Breast epithelium (tissue), 4 donors: ENCODE results near the gene PLEKHG4B. TPM values are rescaled to one million over a fixed set of nuclear protein-coding genes. Genes with fewer than 3 reads are reported as not detected.
"Not testable (repeated sequence)": the region's sequence is repeated elsewhere in the genome, so short reads cannot be mapped to it uniquely, and the experiment has no call there.

Experiments used
- DNase-seq, 2 donors: peaks; one replicate each; pipeline ENCODE4 v3.0.0-alpha.2; 2019; ENCODE audit warnings: low spot score in 2 of 2
- H3K27ac ChIP-seq, 2 donors: fragments of 200-600 bp; sonication (generic) in 1 of 2; one replicate each; pipeline ENCODE4 v1.5.1; 2016 to 2019; ENCODE audit warnings: mild to moderate bottlenecking in 1 of 2
- H3K27me3 ChIP-seq, 2 donors: fragments of 200-600 bp; sonication (generic) in 1 of 2; one replicate each; pipeline versions ENCODE4 v1.5.1 to v1.6.0; 2017 to 2019; ENCODE audit warnings: control low read depth in 1 of 2, mild to moderate bottlenecking in 1 of 2
- H3K36me3 ChIP-seq: fragments of 200-600 bp; one replicate; pipeline ENCODE4 v1.5.1; 2019
- H3K4me1 ChIP-seq, 2 donors: fragments of 200-600 bp; sonication (generic); one replicate each; pipeline ENCODE4 v1.5.1; 2016 to 2019; ENCODE audit warnings: control low read depth in 1 of 2
- H3K4me3 ChIP-seq, 3 donors: fragments of 200-600 bp; sonication (generic); 1 replicate in 2 of 3; 2 replicates in 1 of 3; pipeline ENCODE4 v1.5.1; 2016 to 2019; ENCODE audit warnings: mild to moderate bottlenecking in 3 of 3, moderate library complexity in 2 of 3
- H3K9me3 ChIP-seq, 2 donors: fragments of 200-600 bp; sonication (generic) in 1 of 2; one replicate each; pipeline ENCODE4 v1.5.1; 2016 to 2019; ENCODE audit warnings: control low read depth in 1 of 2
- POLR2A ChIP-seq: fragments of 450-650 bp; IDR thresholded peaks from one replicate; pipeline ENCODE4 v1.6.1; 2016; ENCODE audit warnings: antibody characterized with exemption, mild to moderate bottlenecking, moderate library complexity
- POLR2AphosphoS5 ChIP-seq, 3 donors: sonication (generic); formaldehyde crosslinking; IDR thresholded peaks; one replicate each; pipeline ENCODE4 v1.6.1; 2017; ENCODE audit warnings: antibody characterized with exemption in 3 of 3
- intact Hi-C: fragments of 100-400 bp; cut with DNase I; formaldehyde crosslinking; loops from one replicate; pipeline ENCODE4 v1.15.1; 2023; ENCODE audit warnings: low total_unique reads
- total RNA-seq, 3 donors: library from RNA; depleted of rRNA; stranded (reverse); fragments of >200 nt; gene quantifications; one replicate each; pipeline ENCODE4 v1.1.0, GENCODE V29; 2016
- TF ChIP-seq, protein P1 (sequence below), 3 donors: fragments of 450-650 bp; IDR thresholded peaks; one replicate each; pipeline ENCODE4 v1.5.1; 2016 to 2017; ENCODE audit warnings: antibody characterized with exemption in 3 of 3, mild to moderate bottlenecking in 3 of 3, moderate library complexity in 3 of 3

Gene PLEKHG4B
- total RNA-seq, 3 donors from 2014 or later: 4.3 to 5.4 TPM; not detected in 1

DNA sequence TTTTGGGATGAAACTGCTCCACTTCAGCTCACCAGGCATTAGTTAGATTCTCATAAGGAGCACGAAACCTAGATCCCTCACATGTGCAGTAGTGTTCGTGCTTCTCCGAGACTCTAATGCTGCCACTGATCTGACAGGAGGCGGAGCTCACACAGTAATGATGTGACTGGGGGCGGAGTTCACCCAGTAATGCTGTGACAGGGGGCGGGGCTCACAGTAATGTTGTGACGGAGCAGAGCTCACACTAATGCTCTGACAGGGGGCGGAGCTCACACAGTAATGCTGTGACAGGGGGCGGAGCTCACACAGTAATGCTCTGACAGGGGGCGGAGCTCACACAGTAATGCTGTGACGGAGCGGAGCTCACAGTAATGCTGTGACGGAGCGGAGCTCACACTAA, 72.3 kb downstream of the PLEKHG4B start:
- Histone ChIP-seq H3K9me3 (no peaks in the 10 kb centered on the region), H3K4me3 (no peak overlapping the region), H3K27me3 (no peaks in the 10 kb centered on the region), H3K27ac (no peak overlapping the region), H3K4me1 (no peaks in the 10 kb centered on the region), H3K36me3 (no peaks in the 10 kb centered on the region)
- TF ChIP-seq POLR2AphosphoS5 (IDR thresholded peaks at IDR 0.05) (no peak), POLR2A (no peak)
- TF ChIP-seq, protein P1, sequence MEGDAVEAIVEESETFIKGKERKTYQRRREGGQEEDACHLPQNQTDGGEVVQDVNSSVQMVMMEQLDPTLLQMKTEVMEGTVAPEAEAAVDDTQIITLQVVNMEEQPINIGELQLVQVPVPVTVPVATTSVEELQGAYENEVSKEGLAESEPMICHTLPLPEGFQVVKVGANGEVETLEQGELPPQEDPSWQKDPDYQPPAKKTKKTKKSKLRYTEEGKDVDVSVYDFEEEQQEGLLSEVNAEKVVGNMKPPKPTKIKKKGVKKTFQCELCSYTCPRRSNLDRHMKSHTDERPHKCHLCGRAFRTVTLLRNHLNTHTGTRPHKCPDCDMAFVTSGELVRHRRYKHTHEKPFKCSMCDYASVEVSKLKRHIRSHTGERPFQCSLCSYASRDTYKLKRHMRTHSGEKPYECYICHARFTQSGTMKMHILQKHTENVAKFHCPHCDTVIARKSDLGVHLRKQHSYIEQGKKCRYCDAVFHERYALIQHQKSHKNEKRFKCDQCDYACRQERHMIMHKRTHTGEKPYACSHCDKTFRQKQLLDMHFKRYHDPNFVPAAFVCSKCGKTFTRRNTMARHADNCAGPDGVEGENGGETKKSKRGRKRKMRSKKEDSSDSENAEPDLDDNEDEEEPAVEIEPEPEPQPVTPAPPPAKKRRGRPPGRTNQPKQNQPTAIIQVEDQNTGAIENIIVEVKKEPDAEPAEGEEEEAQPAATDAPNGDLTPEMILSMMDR (IDR thresholded peaks at IDR 0.05): no peak
- intact Hi-C loops: no loop called here
- peak in 1 of 2 donors; percentile 43 for DNase-seq

DNA sequence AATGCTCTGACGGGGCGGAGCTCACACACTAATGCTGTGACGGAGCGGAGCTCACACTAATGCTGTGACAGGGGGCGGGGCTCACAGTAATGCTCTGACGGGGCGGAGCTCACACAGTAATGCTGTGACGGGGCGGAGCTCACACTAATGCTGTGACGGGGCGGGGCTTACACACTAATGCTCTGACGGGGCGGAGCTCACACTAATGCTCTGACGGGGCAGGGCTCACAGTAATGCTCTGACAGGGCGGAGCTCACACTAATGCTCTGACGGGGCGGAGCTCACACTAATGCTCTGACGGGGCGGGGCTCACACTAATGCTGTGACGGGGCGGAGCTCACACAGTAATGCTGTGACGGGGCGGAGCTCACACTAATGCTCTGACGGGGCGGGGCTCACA, 72.8 kb downstream of the PLEKHG4B start:
- intact Hi-C loops, H3K27ac ChIP-seq, DNase-seq, H3K36me3 ChIP-seq, H3K27me3 ChIP-seq, H3K9me3 ChIP-seq, H3K4me3 ChIP-seq, H3K4me1 ChIP-seq: not testable (repeated sequence)

DNA sequence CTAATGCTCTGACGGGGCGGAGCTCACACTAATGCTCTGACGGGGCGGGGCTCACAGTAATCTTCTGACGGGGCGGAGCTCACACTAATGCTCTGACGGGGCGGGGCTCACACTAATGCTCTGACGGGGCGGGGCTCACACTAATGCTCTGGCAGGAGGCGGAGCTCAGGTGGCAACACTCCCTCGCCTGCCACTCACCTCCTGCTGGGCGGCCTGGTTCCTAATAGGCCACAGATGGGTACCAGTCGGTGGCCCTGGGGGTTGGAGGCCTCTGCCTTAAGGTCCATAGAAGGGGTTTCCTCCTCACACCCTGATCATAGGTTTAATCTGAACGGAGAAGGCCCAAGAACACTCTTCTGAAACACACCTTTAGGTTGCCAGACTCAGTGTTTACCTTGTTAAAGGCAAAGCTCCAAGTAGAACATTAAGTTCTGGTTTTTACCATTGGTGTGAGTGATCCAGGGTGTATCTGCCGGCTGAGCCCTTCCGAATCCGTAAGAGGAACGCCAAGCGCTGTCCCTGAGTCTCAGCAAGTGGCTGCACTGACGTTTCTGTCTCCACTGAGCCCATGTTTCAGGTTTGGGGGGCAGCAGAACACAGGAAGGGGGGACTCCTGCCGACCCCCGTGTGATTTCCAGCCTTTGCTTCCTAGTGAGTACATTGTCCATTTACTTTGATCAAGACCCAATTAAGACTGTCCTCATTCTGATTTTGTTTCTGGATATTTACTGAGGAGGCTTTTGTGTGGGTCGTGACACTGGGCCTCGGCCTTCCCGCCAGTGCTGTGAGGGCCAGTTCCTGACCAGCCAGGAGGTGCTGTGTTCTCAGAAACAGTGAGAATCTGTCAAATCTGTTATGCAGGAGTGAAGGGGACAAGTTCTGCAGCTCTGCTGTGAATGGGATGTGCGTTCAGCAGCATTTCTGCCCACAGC, 74.7 kb downstream of the PLEKHG4B start:
- Histone ChIP-seq H3K36me3 (no peaks in the 10 kb centered on the region), H3K4me3 (no peak overlapping the region), H3K4me1 (no peaks in the 10 kb centered on the region), H3K27ac (no peak overlapping the region), H3K27me3 (no peaks in the 10 kb centered on the region), H3K9me3 (no peaks in the 10 kb centered on the region)
- peak in 1 of 2 donors; percentile 41 for DNase-seq
- intact Hi-C loops: no loop called here
- no peak for TF ChIP-seq POLR2AphosphoS5 (IDR thresholded peaks at IDR 0.05)
- no peak for TF ChIP-seq POLR2A
- TF ChIP-seq, protein P1 (IDR thresholded peaks at IDR 0.05): no peak

DNA sequence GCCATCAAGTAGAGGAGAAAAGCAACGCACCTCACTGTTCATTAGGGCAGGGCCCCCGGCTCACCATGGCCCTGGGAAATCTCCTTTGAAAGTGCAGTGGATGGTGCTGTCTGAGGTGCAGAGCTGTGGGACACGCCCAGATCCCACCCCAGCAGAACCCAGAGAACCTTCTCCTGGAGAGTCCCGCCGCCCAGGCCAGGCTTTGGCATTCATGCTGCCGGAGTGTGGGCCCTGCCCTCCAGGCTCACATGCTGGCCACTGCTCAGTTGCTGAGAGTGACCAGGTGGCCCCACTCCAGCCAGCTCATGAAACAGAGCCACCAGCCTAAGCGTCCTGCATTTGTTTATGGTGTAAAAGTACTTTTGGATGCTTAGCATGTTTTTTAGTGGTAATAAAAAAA, 75.5 kb downstream of the PLEKHG4B start:
- no peaks in the 10 kb centered on the region for H3K36me3 ChIP-seq
- H3K27me3 ChIP-seq: no peaks in the 10 kb centered on the region
- H3K4me1 ChIP-seq: no peaks in the 10 kb centered on the region
- no peak overlapping the region for H3K4me3 ChIP-seq
- no peak for DNase-seq
- intact Hi-C loops: no loop called here
- no peak for TF ChIP-seq POLR2A
- TF ChIP-seq POLR2AphosphoS5 (IDR thresholded peaks at IDR 0.05): no peak
- TF ChIP-seq, protein P1 (IDR thresholded peaks at IDR 0.05): no peak
- H3K27ac ChIP-seq: no peak overlapping the region
- no peaks in the 10 kb centered on the region for H3K9me3 ChIP-seq

DNA sequence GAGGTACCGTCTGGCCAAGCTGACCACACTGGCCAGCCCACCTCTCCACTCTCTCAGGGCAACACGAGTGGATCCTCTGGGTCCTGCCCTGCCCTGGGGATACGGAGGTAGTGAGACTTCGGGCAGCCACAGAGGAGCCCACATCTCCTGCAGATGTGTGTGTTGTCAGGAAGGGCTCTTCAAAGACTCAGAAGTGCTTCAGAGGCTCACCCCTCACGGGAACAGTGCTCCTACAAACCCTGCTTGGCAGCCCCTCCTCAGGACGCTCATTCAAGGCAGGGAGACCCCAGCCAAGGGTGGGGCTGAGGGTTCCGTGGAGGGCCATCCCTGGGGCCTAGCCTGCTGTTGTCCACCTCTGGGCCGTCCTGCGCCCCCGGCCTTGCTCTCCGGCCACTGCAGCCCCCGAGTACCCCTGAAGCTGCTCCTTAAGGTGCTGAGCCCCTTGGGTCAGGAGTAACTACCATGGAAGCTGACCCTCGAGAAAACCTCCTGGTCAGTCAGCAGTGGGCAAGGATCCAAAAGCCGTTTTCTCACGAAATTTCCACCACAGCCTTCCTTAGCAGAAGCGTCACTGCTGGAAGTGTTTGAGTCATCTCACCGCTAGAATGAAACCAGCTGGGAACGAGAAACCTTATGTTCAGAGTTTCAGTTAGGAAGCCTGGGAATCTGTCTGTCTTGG, 76.2 kb downstream of the PLEKHG4B start:
- H3K4me1 ChIP-seq: no peaks in the 10 kb centered on the region
- no peak overlapping the region for H3K4me3 ChIP-seq
- no peaks in the 10 kb centered on the region for H3K27me3 ChIP-seq
- H3K36me3 ChIP-seq: no peaks in the 10 kb centered on the region
- DNase-seq: no peak
- H3K27ac ChIP-seq: no peak overlapping the region
- no peaks in the 10 kb centered on the region for H3K9me3 ChIP-seq
- TF ChIP-seq POLR2AphosphoS5 (IDR thresholded peaks at IDR 0.05) (no peak), POLR2A (no peak)
- TF ChIP-seq, protein P1 (IDR thresholded peaks at IDR 0.05): no peak
- intact Hi-C loops: no loop called here
